Gastroesophageal sphincter (tissue), 3 donors: ENCODE measurements around the gene ARPC1B.

ENCODE experiments used
- POLR2AphosphoS5 ChIP-seq: sonication (generic); formaldehyde crosslinking; IDR thresholded peaks from one replicate; pipeline ENCODE4 v1.6.1; 2017; ENCODE audit warnings: antibody characterized with exemption
- TF ChIP-seq, protein P1 (sequence below), 4 experiments: fragments of 200-600 bp in 2 of 4; fragments of 450-650 bp in 2 of 4; sonication (generic) in 1 of 4; IDR thresholded peaks; one replicate each; pipeline ENCODE4 v1.5.1; 2017 to 2019; ENCODE audit warnings: antibody characterized with exemption in 4 of 4, mild to moderate bottlenecking in 2 of 4, moderate library complexity in 2 of 4

DNA sequence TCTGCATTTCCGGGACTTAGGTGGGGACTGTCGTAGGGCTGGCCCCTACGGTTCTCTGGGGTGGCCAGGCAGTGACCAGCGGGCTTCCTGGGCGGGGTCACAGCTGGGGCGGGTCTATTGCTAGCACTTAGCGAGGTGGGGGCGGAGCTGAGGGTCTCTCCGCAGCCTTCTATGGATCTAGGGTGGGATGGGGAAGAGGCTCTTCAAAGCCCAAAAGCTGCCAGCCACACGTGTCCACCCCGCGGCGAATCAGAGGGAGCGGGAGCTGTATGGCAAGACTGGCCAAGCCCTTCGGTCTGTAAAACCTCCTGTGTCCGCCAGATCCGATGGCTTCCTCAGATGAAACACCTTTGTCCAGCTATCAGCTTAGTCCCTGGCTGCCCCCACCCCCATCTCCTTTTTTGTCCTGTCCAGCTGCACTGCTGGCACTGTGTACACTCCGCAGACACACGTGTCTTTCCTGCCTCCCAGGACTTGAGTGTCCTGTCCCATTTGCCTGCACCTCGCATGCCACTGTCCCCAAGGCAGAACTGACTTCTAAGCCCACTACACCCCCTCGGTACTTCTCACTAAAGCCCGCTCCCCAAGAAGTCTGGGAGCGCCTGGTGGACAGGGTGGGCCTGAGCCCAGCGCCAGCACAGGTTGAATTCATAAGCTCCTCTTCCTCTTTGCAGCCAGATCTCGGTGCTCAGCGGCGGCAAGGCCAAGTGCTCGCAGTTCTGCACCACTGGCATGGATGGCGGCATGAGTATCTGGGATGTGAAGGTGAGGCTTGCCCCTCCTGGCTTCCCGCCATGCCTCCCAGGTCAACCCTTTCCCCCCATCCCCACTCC is 19.0 kb downstream of the ARPC1B start:
- TF ChIP-seq, protein P1, sequence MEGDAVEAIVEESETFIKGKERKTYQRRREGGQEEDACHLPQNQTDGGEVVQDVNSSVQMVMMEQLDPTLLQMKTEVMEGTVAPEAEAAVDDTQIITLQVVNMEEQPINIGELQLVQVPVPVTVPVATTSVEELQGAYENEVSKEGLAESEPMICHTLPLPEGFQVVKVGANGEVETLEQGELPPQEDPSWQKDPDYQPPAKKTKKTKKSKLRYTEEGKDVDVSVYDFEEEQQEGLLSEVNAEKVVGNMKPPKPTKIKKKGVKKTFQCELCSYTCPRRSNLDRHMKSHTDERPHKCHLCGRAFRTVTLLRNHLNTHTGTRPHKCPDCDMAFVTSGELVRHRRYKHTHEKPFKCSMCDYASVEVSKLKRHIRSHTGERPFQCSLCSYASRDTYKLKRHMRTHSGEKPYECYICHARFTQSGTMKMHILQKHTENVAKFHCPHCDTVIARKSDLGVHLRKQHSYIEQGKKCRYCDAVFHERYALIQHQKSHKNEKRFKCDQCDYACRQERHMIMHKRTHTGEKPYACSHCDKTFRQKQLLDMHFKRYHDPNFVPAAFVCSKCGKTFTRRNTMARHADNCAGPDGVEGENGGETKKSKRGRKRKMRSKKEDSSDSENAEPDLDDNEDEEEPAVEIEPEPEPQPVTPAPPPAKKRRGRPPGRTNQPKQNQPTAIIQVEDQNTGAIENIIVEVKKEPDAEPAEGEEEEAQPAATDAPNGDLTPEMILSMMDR (IDR thresholded peaks at IDR 0.05) = no peak
- no peak for TF ChIP-seq POLR2AphosphoS5
